Heart left ventricle (tissue), 11 donors: Measurements from ENCODE around the gene HLA-DMB. TPM values are rescaled to one million over a fixed set of nuclear protein-coding genes. Genes with fewer than 3 reads are reported as not detected.

ENCODE experiments used
- polyA plus RNA-seq, 2 donors: library from polyadenylated mRNA; stranded (reverse); fragments of 200-250 nt; gene quantifications; one replicate each; pipeline ENCODE4 v1.2.3, GENCODE V29; 2013
- total RNA-seq, 9 donors: library from RNA; depleted of rRNA in 2 of 9; stranded (reverse); fragments of >200 nt in 2 of 9; fragmentation: NEBNext Ultra II Directional in 3 of 9; extraction: Animal tissue kit (Norgen Biotek cat#: 25700) in 3 of 9; gene quantifications; one replicate each; pipeline versions ENCODE4 v1.1.0 to v1.2.4, GENCODE V29; 2016 to 2023
- donor health status: ischemic (EF 13 %, LVEDD 7.1; RV severe dilation, severe dysfunction).
- donor health status: healthy with polysubstance abuse.
- donor health status: DM: no; HTN: yes; CAD: no.
- donor health status: DM: no; HTN: no; CAD: no.
- donor health status: ischemic (EF 25% LVEDD 5.7; RV mildly dilated, moderate dysfunction).
- donor health status: healthy.
- donor health status: DM: yes; HTN: yes; CAD: no.
- donor health status: PGD.
- donor health status: nonischemic (EF 23%, LVEDD 6.1; RV moderate dilation, normal function).

HLA-DMB gene
- total and polyA plus RNA-seq, 11 donors, result 2.7 to 127 (median 6.7) TPM

Other genes starting within 250 kb of the HLA-DMB start
- 10 to 100 TPM in 2 of 9 donors, 1 to 10 TPM in 1, under 1 TPM in 3, not detected in 3; 0.14 to 34.4 (median 1.6) TPM for gene HLA-DQA2, start 199.6 kb downstream of the HLA-DMB start, total RNA-seq
- not detected for gene HLA-DQA2, start 199.6 kb downstream of the HLA-DMB start, polyA plus RNA-seq
- 10 to 100 TPM in 1 of 9 donors, 1 to 10 TPM in 3, under 1 TPM in 2, not detected in 3; 0.55 to 26.4 (median 1.5) TPM for gene HLA-DQB2, start 177.5 kb downstream of the HLA-DMB start, total RNA-seq
- gene HLA-DQB2, start 177.5 kb downstream of the HLA-DMB start, polyA plus RNA-seq, result not detected
- 1 to 10 TPM in 1 of 9 donors, under 1 TPM in 6, not detected in 2; 0.25 to 2.7 (median 0.60) TPM for gene HLA-DOB, start 124.0 kb downstream of the HLA-DMB start, total RNA-seq
- under 1 TPM; 0.30 to 0.76 TPM for gene HLA-DOB, start 124.0 kb downstream of the HLA-DMB start, polyA plus RNA-seq
- 100 to 1,000 TPM in 1 of 9 donors, 10 to 100 TPM in 6, 1 to 10 TPM in 2; 5.4 to 107 (median 14.9) TPM for gene TAP2, start 102.3 kb downstream of the HLA-DMB start, total RNA-seq
- gene TAP2, start 102.3 kb downstream of the HLA-DMB start, polyA plus RNA-seq, result 10 to 100 TPM in 1 of 2 donors, 1 to 10 TPM in 1; 7.7 to 12.0 TPM
- gene PSMB8, start 97.0 kb downstream of the HLA-DMB start, total RNA-seq, result 100 to 1,000 TPM in 1 of 9 donors, 10 to 100 TPM in 8; 11.1 to 115 (median 15.2) TPM
- gene PSMB8, start 97.0 kb downstream of the HLA-DMB start, polyA plus RNA-seq, result 10 to 100 TPM; 23.1 to 32.6 TPM
- gene TAP1, start 87.3 kb downstream of the HLA-DMB start, total RNA-seq, result 100 to 1,000 TPM in 1 of 9 donors, 10 to 100 TPM in 8; 15.1 to 207 (median 20.3) TPM
- 10 to 100 TPM; 21.6 to 44.5 TPM for gene TAP1, start 87.3 kb downstream of the HLA-DMB start, polyA plus RNA-seq
- gene PSMB9, start 86.8 kb downstream of the HLA-DMB start, total RNA-seq, result 100 to 1,000 TPM in 1 of 9 donors, 10 to 100 TPM in 7, 1 to 10 TPM in 1; 8.9 to 182 (median 14.6) TPM
- 10 to 100 TPM; 15.7 to 23.3 TPM for gene PSMB9, start 86.8 kb downstream of the HLA-DMB start, polyA plus RNA-seq
- gene HLA-DMA, start 12.1 kb upstream of the HLA-DMB start, total RNA-seq, result 100 to 1,000 TPM in 1 of 9 donors, 10 to 100 TPM in 6, 1 to 10 TPM in 2; 5.4 to 150 (median 16.2) TPM
- 10 to 100 TPM in 1 of 2 donors, 1 to 10 TPM in 1; 8.0 to 20.4 TPM for gene HLA-DMA, start 12.1 kb upstream of the HLA-DMB start, polyA plus RNA-seq
- 100 to 1,000 TPM in 2 of 9 donors, 10 to 100 TPM in 7; 56.8 to 107 (median 73.5) TPM for gene BRD2, start 27.6 kb upstream of the HLA-DMB start, total RNA-seq
- 10 to 100 TPM; 61.9 to 67.8 TPM for gene BRD2, start 27.6 kb upstream of the HLA-DMB start, polyA plus RNA-seq
- 10 to 100 TPM in 2 of 9 donors, 1 to 10 TPM in 4, under 1 TPM in 3; 0.44 to 32.4 (median 1.5) TPM for gene HLA-DOA, start 68.6 kb upstream of the HLA-DMB start, total RNA-seq
- gene HLA-DOA, start 68.6 kb upstream of the HLA-DMB start, polyA plus RNA-seq, result 1 to 10 TPM in 1 of 2 donors, under 1 TPM in 1; 0.78 to 1.2 TPM
- 100 to 1,000 TPM in 2 of 9 donors, 10 to 100 TPM in 7; 18.6 to 438 (median 51.0) TPM for gene HLA-DPA1, start 132.6 kb upstream of the HLA-DMB start, total RNA-seq
- gene HLA-DPA1, start 132.6 kb upstream of the HLA-DMB start, polyA plus RNA-seq, result 10 to 100 TPM; 18.2 to 23.5 TPM
- 100 to 1,000 TPM in 2 of 9 donors, 10 to 100 TPM in 7; 16.6 to 346 (median 30.7) TPM for gene HLA-DPB1, start 135.0 kb upstream of the HLA-DMB start, total RNA-seq
- 10 to 100 TPM; 25.0 to 30.1 TPM for gene HLA-DPB1, start 135.0 kb upstream of the HLA-DMB start, polyA plus RNA-seq